GM18870 (cell line): ENCODE measurements around the gene THOC5.
"Not testable (repeated sequence)": the region's sequence is repeated elsewhere in the genome, so short reads cannot be mapped to it uniquely, and the experiment has no call there.

Experiments
- ATAC-seq: cut with Tn5 transposase; IDR thresholded peaks from one replicate; pipeline ENCODE4 v1.9.1; 2021; ENCODE audit warnings: moderate library complexity; ENCODE audit not compliant: unreplicated experiment

Gene THOC5

DNA sequence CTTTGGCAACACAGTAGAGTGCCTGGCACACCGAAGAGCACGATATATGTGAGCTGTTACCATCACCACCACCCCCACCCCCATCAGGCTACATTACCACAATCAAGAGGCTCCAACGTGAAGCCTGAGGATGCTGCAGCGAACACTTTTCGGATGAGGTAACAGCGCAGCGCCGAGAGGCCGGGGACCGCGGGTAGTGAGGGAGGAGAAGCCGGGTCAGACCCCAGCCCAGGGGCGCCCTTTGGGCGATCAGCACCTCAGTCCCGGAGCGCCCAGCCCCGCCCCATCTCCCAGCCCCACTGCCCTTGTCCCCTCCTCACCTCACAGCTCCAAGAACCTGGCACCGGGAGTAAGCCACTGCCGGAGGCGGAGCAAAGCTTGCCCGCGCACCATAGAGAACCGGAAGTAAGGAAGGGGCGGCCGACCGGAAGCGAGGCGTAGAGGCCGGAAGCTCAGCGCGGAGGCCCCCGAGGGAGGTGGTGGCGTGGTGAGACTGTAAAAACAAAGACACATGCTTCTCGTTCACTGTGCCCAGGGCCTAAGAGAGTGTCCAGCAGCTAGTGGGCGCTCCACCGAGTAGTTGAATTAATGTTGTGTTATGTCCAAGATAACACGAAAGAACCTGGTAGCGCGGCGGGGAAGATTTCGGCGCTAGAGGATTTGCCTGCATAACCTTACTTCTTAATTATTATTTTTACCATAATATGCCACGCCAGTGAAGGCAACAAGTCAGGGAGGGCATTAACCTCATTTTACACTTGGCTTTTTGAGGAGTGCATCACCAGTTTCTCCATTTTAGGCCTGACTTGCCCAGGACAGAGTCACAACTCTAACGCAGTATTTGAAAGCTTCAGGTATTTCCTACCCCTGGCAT lies at the start of gene THOC5:
Gene THOC5, minus strand, starts transcription at position 407 of the 874 bp plus-strand sequence. CDS start 4,610 bp downstream, outside the sequence.
- peak; percentile 92 for ATAC-seq

DNA sequence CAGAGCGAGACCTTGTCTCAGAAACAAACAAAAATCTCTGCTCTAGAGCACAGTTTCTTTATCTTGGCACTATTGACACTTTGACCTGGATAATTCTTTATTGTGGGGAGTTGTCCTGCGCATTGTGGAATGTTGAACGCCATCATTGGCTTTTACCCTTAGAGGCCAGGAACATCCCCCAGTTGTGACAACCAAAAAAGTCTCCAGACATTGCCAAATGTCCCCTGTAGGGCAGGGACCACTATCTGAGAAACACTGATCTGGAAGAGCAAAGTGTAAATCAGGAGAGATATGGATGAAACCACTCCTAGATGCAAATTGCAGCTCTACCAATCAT lies 45.1 kb upstream of the THOC5 start:
- ATAC-seq, result no peak

- ATAC-seq, result not testable (repeated sequence)
Observed at GRCh38 chr22:29597871-29598683, 44.5 kb upstream of the THOC5 start.

DNA sequence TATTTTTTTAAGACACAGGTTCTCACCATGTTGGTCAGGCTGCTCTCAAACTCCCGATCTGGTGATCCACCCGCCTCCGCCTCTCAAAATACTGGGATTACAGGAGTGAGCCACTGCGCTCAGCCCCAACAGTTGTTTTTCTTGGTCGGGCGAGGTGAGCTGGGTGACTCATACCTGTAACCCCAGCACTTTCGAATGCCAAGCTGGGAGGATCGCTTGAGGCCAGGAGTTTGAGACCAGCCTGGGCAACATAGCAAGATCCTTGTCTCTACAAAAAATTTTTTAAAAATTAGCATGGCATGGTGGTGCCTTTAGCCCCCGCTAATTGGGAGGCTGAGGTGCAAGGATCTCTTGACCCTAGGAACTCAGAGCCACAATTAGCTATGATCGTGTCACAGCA lies 42.9 kb upstream of the THOC5 start:
- no peak for ATAC-seq

- ATAC-seq, result not testable (repeated sequence)
Observed at GRCh38 chr22:29594447-29594846, 40.9 kb upstream of the THOC5 start.

GRCh38 chr22:29593923-29594322 lies 40.4 kb upstream of the THOC5 start:
- ATAC-seq, result no peak

- ATAC-seq, result no peak
Observed at GRCh38 chr22:29587938-29588699, 34.6 kb upstream of the THOC5 start.

GRCh38 chr22:29586193-29586705 lies 32.7 kb upstream of the THOC5 start:
- ATAC-seq, result not testable (repeated sequence)

DNA sequence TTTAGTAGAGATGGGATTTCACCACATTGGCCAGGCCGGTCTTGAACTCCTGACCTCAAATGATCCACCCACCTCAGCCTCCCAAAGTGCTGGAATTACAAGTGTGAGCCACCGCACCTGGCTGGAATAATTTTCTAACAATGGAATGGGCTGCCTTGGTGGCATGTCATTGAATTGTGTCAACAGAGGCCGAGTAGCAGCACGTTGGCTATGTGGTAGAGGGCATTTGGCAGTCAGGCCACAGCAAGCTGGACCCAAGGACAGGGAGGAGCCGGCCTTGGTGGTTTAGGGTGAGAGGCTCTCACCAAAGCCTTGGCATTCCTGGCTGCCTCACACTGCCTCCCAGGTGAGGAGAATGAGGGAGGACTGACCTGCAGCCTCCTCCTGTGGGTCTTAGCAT lies 31.4 kb upstream of the THOC5 start:
- ATAC-seq, result no peak

DNA sequence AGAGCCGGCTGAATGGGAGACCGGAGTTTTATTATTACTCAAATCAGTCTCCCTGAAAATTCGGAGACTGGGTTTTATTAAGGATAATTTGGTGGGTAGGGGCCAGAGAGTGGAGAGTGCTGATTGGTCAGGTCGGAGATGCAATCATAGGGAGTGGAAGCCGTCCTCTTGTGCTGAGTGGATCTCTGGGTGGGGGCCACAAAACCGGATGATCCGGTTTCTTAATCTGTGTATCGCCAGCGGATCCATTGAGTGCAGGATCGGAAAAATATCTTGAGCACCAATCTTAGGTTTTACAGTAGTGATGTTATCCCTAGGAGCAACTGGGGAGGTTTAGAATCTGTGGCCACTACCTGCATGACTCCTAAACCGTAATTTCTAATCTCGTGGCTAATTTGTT lies 28.2 kb upstream of the THOC5 start:
- no peak for ATAC-seq

DNA sequence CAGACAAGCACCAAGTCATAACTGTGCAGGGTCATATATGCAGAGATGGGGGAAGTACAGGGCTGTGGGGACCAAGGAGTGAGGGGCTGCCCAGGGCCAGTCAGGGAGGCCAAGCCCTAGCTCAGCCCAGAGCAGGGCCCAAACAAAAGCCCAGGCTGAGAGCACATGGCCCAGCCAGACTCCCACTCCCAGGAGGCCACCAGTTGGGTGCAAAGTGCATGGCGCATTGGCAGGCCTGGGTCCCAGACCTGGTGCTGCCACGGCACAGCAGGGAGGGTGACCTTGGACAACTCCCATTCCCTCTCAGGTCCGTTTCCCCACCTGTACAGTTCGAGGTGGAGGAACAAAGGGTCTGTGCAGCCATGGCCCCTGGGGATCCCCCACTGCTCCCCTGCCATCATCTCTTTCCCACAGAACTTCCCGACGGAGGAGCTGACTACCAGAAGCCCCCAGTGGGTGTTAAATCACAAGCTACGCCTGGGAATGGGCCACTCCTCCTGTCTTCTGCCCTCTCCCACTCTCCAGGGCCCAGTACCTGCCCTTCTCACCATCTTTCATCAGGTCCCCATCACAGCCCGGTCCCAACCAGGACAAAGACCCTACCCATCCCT lies 26.7 kb upstream of the THOC5 start:
- no peak for ATAC-seq

GRCh38 chr22:29578462-29579200 lies 25.1 kb upstream of the THOC5 start:
- ATAC-seq, result no peak

DNA sequence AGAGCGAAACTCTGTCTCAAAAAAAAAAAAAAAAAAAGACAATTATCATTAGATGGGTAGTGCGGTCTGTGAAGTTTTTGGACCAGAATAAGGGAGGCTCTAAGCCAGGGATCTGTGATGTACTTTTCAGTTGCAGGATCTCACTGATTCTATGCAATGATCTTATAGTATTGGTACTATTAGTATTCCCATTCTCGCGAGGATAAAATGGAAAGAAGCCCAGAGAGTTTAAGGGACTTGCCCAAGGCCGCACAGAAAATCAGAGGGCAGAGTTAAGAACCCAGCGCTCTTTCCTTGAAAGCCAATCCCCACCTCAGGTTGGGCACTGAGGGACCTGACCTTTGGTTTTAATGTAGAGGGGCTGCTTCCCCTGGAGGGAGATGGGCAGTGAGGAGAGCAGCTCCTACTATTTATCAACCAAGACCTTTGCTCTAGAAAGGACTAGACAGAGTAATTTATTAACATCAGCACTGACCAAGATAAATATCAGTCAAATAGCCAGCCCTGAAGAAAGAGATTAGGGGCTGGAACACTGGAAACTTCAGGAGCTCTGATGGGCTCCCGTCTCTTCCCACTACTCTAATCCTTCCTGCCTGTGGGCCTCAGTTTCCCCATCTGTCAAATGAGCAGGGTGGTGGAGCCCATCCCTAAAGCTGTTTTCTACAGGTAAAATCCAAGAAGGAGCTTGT lies 21.3 kb upstream of the THOC5 start:
- no peak for ATAC-seq

GRCh38 chr22:29570912-29571549 lies 17.5 kb upstream of the THOC5 start:
- no peak for ATAC-seq

DNA sequence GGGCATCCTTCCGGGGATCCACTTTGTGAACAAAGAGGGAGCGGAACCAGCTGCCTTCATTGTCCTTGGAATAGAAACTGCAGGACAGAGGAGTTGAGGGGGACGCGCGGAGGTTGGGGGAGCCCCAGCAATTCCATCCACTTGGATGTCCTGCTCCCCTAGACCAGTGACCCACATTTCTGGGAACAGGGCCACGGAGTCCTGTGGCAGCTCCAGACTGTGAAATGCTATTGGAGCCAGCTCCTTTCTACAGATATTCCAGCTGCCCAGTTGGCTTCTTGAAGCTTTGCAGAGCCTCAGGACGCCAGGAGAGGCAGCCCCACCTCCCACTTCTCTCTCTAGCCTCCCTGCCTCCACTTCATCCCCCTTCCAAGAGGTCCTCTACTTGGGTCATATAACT lies 16.9 kb upstream of the THOC5 start:
- ATAC-seq, result no peak

DNA sequence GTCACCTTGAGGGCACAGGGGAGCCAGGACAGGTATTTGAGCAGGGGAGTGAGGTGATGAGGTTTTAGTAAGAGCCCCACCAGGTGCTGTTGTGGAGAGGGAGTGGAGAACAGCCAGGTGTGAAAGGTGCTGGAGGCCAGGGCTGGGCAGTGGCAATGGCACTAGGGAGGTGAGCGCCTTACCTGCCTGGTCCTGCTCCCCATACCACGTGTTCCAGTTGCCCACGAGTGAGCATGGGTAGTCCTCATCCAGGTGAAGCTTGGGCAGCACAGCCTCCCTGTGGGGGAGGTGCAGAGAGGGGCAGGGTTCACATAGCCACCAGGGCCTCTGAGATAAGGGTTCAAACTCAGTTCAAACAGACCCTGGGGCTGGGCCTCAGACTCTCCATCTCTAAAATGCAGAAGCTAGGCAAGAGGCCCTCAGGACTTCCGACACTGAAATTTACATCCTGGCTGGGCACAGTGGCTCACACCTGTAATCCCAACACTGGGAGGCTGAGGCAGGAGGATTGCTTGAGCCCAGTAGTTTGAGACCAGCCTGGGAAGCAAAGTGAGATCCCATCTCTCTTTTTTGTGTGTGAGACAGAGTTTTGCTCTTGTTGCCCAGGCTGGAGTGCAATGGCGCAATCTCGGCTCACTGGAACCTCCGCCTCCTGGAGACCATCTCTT lies 15.6 kb upstream of the THOC5 start:
- ATAC-seq, result no peak

GRCh38 chr22:29567338-29567737 lies 13.8 kb upstream of the THOC5 start:
- no peak for ATAC-seq

- not testable (repeated sequence) for ATAC-seq
Observed at GRCh38 chr22:29566513-29566912, 13.0 kb upstream of the THOC5 start.
